Endothelial cell of umbilical vein (primary cell): Measurements from ENCODE around the gene FOSL2. TPM values are rescaled to one million over a fixed set of nuclear protein-coding genes. Genes with fewer than 3 reads are reported as not detected.

Experiments
- BruUV-seq: library from RNA; stranded (reverse); fragments of 400-500 nt; replicated peaks from 2 replicates; lab custom pipeline; 2021; lab: Mats Ljungman, UMichigan
- CTCF ChIA-PET: fragments of 300-600, 350-600 bp; sonication (Branson Sonifier 250); formaldehyde crosslinking; loops from one replicate; lab custom pipeline; 2021; ENCODE audit warnings: antibody characterized with exemption, inconsistent platforms; lab: Charles Lee
- POLR2A ChIA-PET: fragments of 300-600, 350-600 bp; sonication (Branson Sonifier 250); formaldehyde crosslinking; loops from one replicate; lab custom pipeline; 2021; ENCODE audit warnings: antibody characterized with exemption, inconsistent platforms; lab: Charles Lee
- DNase-seq: peaks from one replicate; pipeline ENCODE4 v3.0.0-alpha.2; 2011; ENCODE audit warnings: low read depth, low spot score
- FAIRE-seq: peaks from 2 replicates; lab custom pipeline; 2011; peaks lifted over from hg19 to GRCh38; lab: Jason Lieb, UNC
- H2AFZ ChIP-seq: 2 replicates; pipeline ENCODE4 v1.6.0; 2012; ENCODE audit warnings: low read depth, low read length, control low read depth, inconsistent platforms
- H3K27ac ChIP-seq: 2 replicates; pipeline ENCODE4 v1.5.1; 2011; ENCODE audit warnings: low read depth, mild to moderate bottlenecking, control low read depth, low read length, moderate library complexity; ENCODE audit not compliant: insufficient read depth
- H3K27me3 ChIP-seq, 2 experiments: 2 replicates each; pipeline versions ENCODE4 v1.6.0 to v1.6.1; 2011; ENCODE audit warnings: low read length in 2 of 2, mixed read lengths in 1 of 2; ENCODE audit not compliant: control insufficient read depth in 2 of 2, insufficient read depth in 2 of 2
- H3K36me3 ChIP-seq, 2 experiments: 2 replicates in 1 of 2; 3 replicates in 1 of 2; pipeline ENCODE4 v1.5.1; 2011; ENCODE audit warnings: low read length in 2 of 2, mild to moderate bottlenecking in 1 of 2, moderate library complexity in 1 of 2; ENCODE audit not compliant: control insufficient read depth in 2 of 2, insufficient read depth in 2 of 2; ENCODE audit errors: extremely low read depth in 1 of 2
- H3K4me1 ChIP-seq: 3 replicates; pipeline ENCODE4 v1.5.1; 2011; ENCODE audit warnings: mild to moderate bottlenecking, low read length; ENCODE audit not compliant: control insufficient read depth, insufficient read depth; ENCODE audit errors: extremely low read depth
- H3K4me2 ChIP-seq: 2 replicates; pipeline ENCODE4 v1.6.1; 2011; ENCODE audit warnings: low read length, control low read depth, mixed read lengths; ENCODE audit not compliant: insufficient read depth
- H3K4me3 ChIP-seq, 3 experiments: fragments of 200-600 bp in 1 of 3; sonication (generic), shearing (Covaris generic) in 1 of 3; replicated peaks in 1 of 3; 2 replicates each; pipeline ENCODE4 v1.5.1; 2011 to 2016; ENCODE audit warnings: control low read depth in 3 of 3, low read length in 3 of 3, mild to moderate bottlenecking in 2 of 3, inconsistent platforms in 1 of 3, low read depth in 1 of 3, moderate library complexity in 1 of 3; ENCODE audit not compliant: insufficient read depth in 1 of 3
- H3K79me2 ChIP-seq: 2 replicates; pipeline ENCODE4 v1.6.0; 2012; ENCODE audit warnings: low read length, inconsistent platforms; ENCODE audit not compliant: control insufficient read depth, insufficient read depth
- H3K9ac ChIP-seq: replicated peaks from 2 replicates; pipeline ENCODE3; 2011; ENCODE audit warnings: low read length, control low read depth; ENCODE audit not compliant: insufficient read depth; ENCODE audit errors: extremely low read depth
- H3K9me1 ChIP-seq: replicated peaks from 3 replicates; pipeline ENCODE4 v1.6.0; 2011; ENCODE audit warnings: mild to moderate bottlenecking, low read length; ENCODE audit not compliant: control insufficient read depth, insufficient read depth; ENCODE audit errors: extremely low read depth
- H3K9me3 ChIP-seq: replicated peaks from 2 replicates; pipeline ENCODE4 v1.5.1; 2012; ENCODE audit warnings: low read length, inconsistent platforms; ENCODE audit not compliant: control insufficient read depth, insufficient read depth
- H4K20me1 ChIP-seq: replicated peaks from 2 replicates; pipeline ENCODE3; 2011; ENCODE audit warnings: mild to moderate bottlenecking, low read length; ENCODE audit not compliant: control insufficient read depth, insufficient read depth; ENCODE audit errors: extremely low read depth
- JUN ChIP-seq: IDR thresholded peaks from 2 replicates; pipeline ENCODE4 v1.6.1; 2011; ENCODE audit warnings: borderline replicate concordance, low read depth; ENCODE audit not compliant: insufficient read length, insufficient read depth
- MAX ChIP-seq: IDR thresholded peaks from 2 replicates; pipeline ENCODE4 v1.6.1; 2011; ENCODE audit not compliant: insufficient read depth, insufficient read length
- POLR2A ChIP-seq: IDR thresholded peaks from 2 replicates; pipeline ENCODE4 v1.6.1; 2012; ENCODE audit warnings: low read depth, mild to moderate bottlenecking, control low read depth, low read length
- POLR2AphosphoS5 ChIP-seq: IDR thresholded peaks from 2 replicates; pipeline ENCODE4 v1.6.1; 2012; ENCODE audit warnings: low read depth, mild to moderate bottlenecking, control low read depth, low read length, moderate library complexity; ENCODE audit not compliant: insufficient read depth
- dilution Hi-C: fragments of 300-500 bp; cut with MboI; formaldehyde crosslinking; loops from one replicate; pipeline ENCODE4 v1.15.0; 2019; ENCODE audit warnings: low sequenced_read_pairs; ENCODE audit not compliant: extremely low pct_ligation_motif_present
- intact Hi-C: fragments of 100-400 bp; cut with micrococcal nuclease; formaldehyde crosslinking; loops from one replicate; pipeline ENCODE4 v1.10.0; 2022
- polyA plus RNA-seq, 4 experiments: library from polyadenylated mRNA; depleted of rRNA in 3 of 4; stranded (reverse) in 3 of 4; unstranded in 1 of 4; fragments of >200 nt; gene quantifications; 2 replicates each; pipeline versions ENCODE4 v1.2.1 to v1.2.3, GENCODE V29; 2011 to 2012; ENCODE audit warnings: missing spikeins in 1 of 4
- total RNA-seq: library from RNA; stranded (reverse); gene quantifications from 2 replicates; pipeline ENCODE4 v1.2.3, GENCODE V29; 2021

The FOSL2 gene
- total and polyA plus RNA-seq, 2 donors (not counting 3 experiments of a cell fraction or from before 2014, with no cell fraction given), result 43.9 to 85.3 TPM

- peak overlapping the region; percentile 99 for H3K9ac ChIP-seq
- no TSS peak for BruUV-seq
- H3K4me1 ChIP-seq, result peaks cover 41% of the 10 kb centered on the region
- no peaks in the 10 kb centered on the region for H3K9me3 ChIP-seq
- H3K79me2 ChIP-seq, result peaks cover 30% of the 10 kb centered on the region
- CTCF ChIA-PET, result interaction anchor here (0.6 to 2.1 kb wide), 13 partner anchors 29 to 707 kb away, joined by 3 to 11 read pairs (median 4); no protein-coding TSS in a partner anchor
- H3K27me3 ChIP-seq, result no peaks in the 10 kb centered on the region
- peak overlapping the region; percentile 48 for H2AFZ ChIP-seq
- intact Hi-C loops, result loop anchor here (1.0 to 2.0 kb wide), 5 partner anchors 24 to 115 kb away; no protein-coding TSS in a partner anchor
- dilution Hi-C loops, result no loop called here
- POLR2A ChIA-PET, result interaction anchor here (0.6 to 1.2 kb wide), 13 partner anchors 28 to 479 kb away, joined by 3 to 8 read pairs (median 4); no protein-coding TSS in a partner anchor
- peak overlapping the region; percentile 95 for H3K27ac ChIP-seq
- H3K9me1 ChIP-seq, result no peaks in the 10 kb centered on the region
- no peaks in the 10 kb centered on the region for H3K36me3 ChIP-seq
- DNase-seq (peak; percentile 89), FAIRE-seq (peak; percentile 71)
- TF ChIP-seq MAX (no peak), POLR2AphosphoS5 (no peak), JUN (no peak), POLR2A (peak; percentile 10)
- no peaks in the 10 kb centered on the region for H4K20me1 ChIP-seq
- H3K4me3 ChIP-seq, result peak overlapping the region; percentile 47 to 77 (median 75)
- peak overlapping the region; percentile 87 for H3K4me2 ChIP-seq
Observed at GRCh38 chr2:28390746-28391563, 1.7 kb upstream of the FOSL2 start.
